Testis (tissue), 3 donors: ENCODE results near the gene LPAR3. TPM values are rescaled to one million over a fixed set of nuclear protein-coding genes. Genes with fewer than 3 reads are reported as not detected.

Experiments used
- DNase-seq: peaks from one replicate; pipeline ENCODE4 v3.0.0-alpha.2; 2019
- H3K27ac ChIP-seq, 2 donors: fragments of 200-600 bp; sonication (generic); one replicate each; pipeline ENCODE4 v1.5.1; 2019
- H3K27me3 ChIP-seq: fragments of 200-600 bp; sonication (generic); one replicate; pipeline ENCODE4 v1.5.1; 2019
- H3K36me3 ChIP-seq: fragments of 200-600 bp; sonication (generic); one replicate; pipeline ENCODE4 v1.5.1; 2017; ENCODE audit warnings: low read depth; ENCODE audit errors: missing control alignments
- H3K4me1 ChIP-seq: fragments of 200-600 bp; sonication (generic); one replicate; pipeline ENCODE4 v1.5.1; 2019
- H3K4me3 ChIP-seq, 2 donors: fragments of 200-600 bp; sonication (generic); one replicate each; pipeline ENCODE4 v1.5.1; 2017 to 2019
- H3K9me3 ChIP-seq: fragments of 200-600 bp; sonication (generic); one replicate; pipeline ENCODE4 v1.5.1; 2017
- CTCF ChIP-seq, 3 experiments: fragments of 450-650 bp in 2 of 3; fragments of 200-600 bp in 1 of 3; sonication (generic) in 1 of 3; IDR thresholded peaks; one replicate each; pipeline ENCODE4 v1.5.1; 2016 to 2019; ENCODE audit warnings: antibody characterized with exemption in 3 of 3, mild to moderate bottlenecking in 2 of 3, moderate library complexity in 1 of 3
- POLR2A ChIP-seq: fragments of 450-650 bp; IDR thresholded peaks from one replicate; pipeline ENCODE4 v1.6.1; 2017; ENCODE audit warnings: antibody characterized with exemption, mild to moderate bottlenecking, moderate library complexity
- WGBS, 2 donors: methylation state at CpG; one replicate each; pipeline ENCODE4 v1.1.5; 2018; 5-methylcytosine and 5-hydroxymethylcytosine counted together
- intact Hi-C: fragments of 100-400 bp; cut with DNase I; formaldehyde crosslinking; loops from one replicate; pipeline ENCODE4 v1.15.1; 2023; ENCODE audit warnings: low total_unique reads
- polyA plus RNA-seq: library from polyadenylated mRNA; stranded (reverse); fragments of 350-450 nt; fragmentation: Illumina TruSeq; extraction: RNeasy Lipid Tissue Mini Kit (QIAGEN cat#74804); gene quantifications from one replicate; pipeline ENCODE4 v1.2.3, GENCODE V29; 2014; ENCODE audit warnings: low read depth, low replicate concordance; ENCODE audit not compliant: insufficient read depth
- total RNA-seq, 2 donors: library from RNA; depleted of rRNA; stranded (reverse); fragments of >200 nt; gene quantifications; one replicate each; pipeline ENCODE4 v1.2.3, GENCODE V29; 2016

LPAR3 gene
- total and polyA plus RNA-seq, 3 donors from 2014 or later: 23.3 to 73.8 (median 65.9) TPM

- Histone ChIP-seq H3K36me3 (peaks cover 2% of the 10 kb centered on the region), H3K27ac (no peak overlapping the region), H3K9me3 (no peaks in the 10 kb centered on the region), H3K4me3 (no peak overlapping the region), H3K4me1 (peaks cover 6% of the 10 kb centered on the region), H3K27me3 (no peaks in the 10 kb centered on the region)
- no peak for DNase-seq
- intact Hi-C loops: no loop called here
- no peak for TF ChIP-seq CTCF (IDR thresholded peaks at IDR 0.05)
- TF ChIP-seq POLR2A: no peak
Observed at GRCh38 chr1:84823511-84823910, 69.5 kb downstream of the LPAR3 start.

- 87 to 88% methylated on average over 9 of the region's 9 CpGs for WGBS, 2 donors
- Histone ChIP-seq H3K9me3 (no peaks in the 10 kb centered on the region), H3K4me1 (no peaks in the 10 kb centered on the region), H3K27ac (no peak overlapping the region), H3K27me3 (no peaks in the 10 kb centered on the region), H3K36me3 (no peaks in the 10 kb centered on the region), H3K4me3 (no peak overlapping the region)
- DNase-seq: no peak
- no peak for TF ChIP-seq POLR2A
- TF ChIP-seq CTCF (IDR thresholded peaks at IDR 0.05): no peak
- intact Hi-C loops: no loop called here
Observed at GRCh38 chr1:84810343-84810742, 82.7 kb downstream of the LPAR3 start.

GRCh38 chr1:84809023-84809422 is 84.0 kb downstream of the LPAR3 start:
- 98 to 99% methylated on average over 3 of the region's 3 CpGs for WGBS, 2 donors
- Histone ChIP-seq H3K4me3 (no peak overlapping the region), H3K9me3 (no peaks in the 10 kb centered on the region), H3K27me3 (no peaks in the 10 kb centered on the region), H3K36me3 (no peaks in the 10 kb centered on the region), H3K4me1 (no peaks in the 10 kb centered on the region), H3K27ac (no peak overlapping the region)
- TF ChIP-seq CTCF (IDR thresholded peaks at IDR 0.05): no peak
- no peak for TF ChIP-seq POLR2A
- intact Hi-C loops: no loop called here
- DNase-seq: no peak

- DNase-seq: no peak
- no peaks in the 10 kb centered on the region for H3K27me3 ChIP-seq
- TF ChIP-seq CTCF (IDR thresholded peaks at IDR 0.05): no peak
- no peak for TF ChIP-seq POLR2A
- H3K4me1 ChIP-seq: no peaks in the 10 kb centered on the region
- 93 to 100% methylated on average over 1 of the region's 1 CpG for WGBS, 2 donors
- H3K9me3 ChIP-seq: no peaks in the 10 kb centered on the region
- no peak overlapping the region for H3K27ac ChIP-seq
- intact Hi-C loops: no loop called here
- H3K36me3 ChIP-seq: no peaks in the 10 kb centered on the region
- H3K4me3 ChIP-seq: no peak overlapping the region
Observed at GRCh38 chr1:84803604-84804003, 89.4 kb downstream of the LPAR3 start.

- no peak overlapping the region for H3K4me3 ChIP-seq
- no peaks in the 10 kb centered on the region for H3K36me3 ChIP-seq
- no peaks in the 10 kb centered on the region for H3K4me1 ChIP-seq
- no peak overlapping the region for H3K27ac ChIP-seq
- DNase-seq: no peak
- TF ChIP-seq POLR2A: no peak
- TF ChIP-seq CTCF (IDR thresholded peaks at IDR 0.05): no peak
- intact Hi-C loops: no loop called here
- 72 to 77% methylated on average over 1 of the region's 1 CpG for WGBS, 2 donors
- H3K27me3 ChIP-seq: no peaks in the 10 kb centered on the region
- H3K9me3 ChIP-seq: no peaks in the 10 kb centered on the region
Observed at GRCh38 chr1:84802567-84803232, 90.3 kb downstream of the LPAR3 start.
